HG03159 (cell line): ENCODE results near the gene STAP1.
A peak's percentile ranks its signal among the peaks of the same experiment; 100 is the strongest.

Source experiments
- ATAC-seq: cut with Tn5 transposase; IDR thresholded peaks from one replicate; pipeline ENCODE4 v1.9.1; 2021; ENCODE audit warnings: mild to moderate bottlenecking, moderate library complexity; ENCODE audit not compliant: unreplicated experiment

STAP1 gene

GRCh38 chr4:67554096-67554495 is 4.4 kb upstream of the STAP1 start:
- ATAC-seq, result no peak

GRCh38 chr4:67555447-67555846 is 3.1 kb upstream of the STAP1 start:
- no peak for ATAC-seq

- ATAC-seq, result no peak
These were observed 2.1 kb upstream of the STAP1 start for GRCh38 chr4:67556436-67556835.

- no peak for ATAC-seq
These were observed 6.8 kb downstream of the STAP1 start for GRCh38 chr4:67565284-67565683.

GRCh38 chr4:67566335-67566734 is 7.8 kb downstream of the STAP1 start:
- ATAC-seq, result no peak

- ATAC-seq, result no peak
These were observed 10.3 kb downstream of the STAP1 start for GRCh38 chr4:67568820-67569219.

- ATAC-seq, result no peak
These were observed 12.0 kb downstream of the STAP1 start for GRCh38 chr4:67570537-67570936.

GRCh38 chr4:67571975-67572374 is 13.4 kb downstream of the STAP1 start:
- no peak for ATAC-seq

GRCh38 chr4:67573193-67573592 is 14.7 kb downstream of the STAP1 start:
- ATAC-seq, result no peak

GRCh38 chr4:67575232-67576058 is 16.9 kb downstream of the STAP1 start:
- ATAC-seq, result peak; percentile 94

- ATAC-seq, result no peak
These were observed 17.5 kb downstream of the STAP1 start for GRCh38 chr4:67576059-67576466.

GRCh38 chr4:67576538-67576937 is 18.0 kb downstream of the STAP1 start:
- ATAC-seq, result no peak

GRCh38 chr4:67580577-67580976 is 22.1 kb downstream of the STAP1 start:
- ATAC-seq, result peak; percentile 32

GRCh38 chr4:67581208-67581857 is 22.8 kb downstream of the STAP1 start:
- ATAC-seq, result peak; percentile 55

- no peak for ATAC-seq
These were observed 23.4 kb downstream of the STAP1 start for GRCh38 chr4:67581913-67582312.

- no peak for ATAC-seq
These were observed 26.0 kb downstream of the STAP1 start for GRCh38 chr4:67584496-67584895.

GRCh38 chr4:67587156-67587555 is 28.6 kb downstream of the STAP1 start:
- ATAC-seq, result no peak

GRCh38 chr4:67593741-67594175 is 35.2 kb downstream of the STAP1 start:
- no peak for ATAC-seq

- no peak for ATAC-seq
These were observed 44.9 kb downstream of the STAP1 start for GRCh38 chr4:67603310-67604028.

GRCh38 chr4:67604029-67604381 is 45.5 kb downstream of the STAP1 start:
- ATAC-seq, result no peak

GRCh38 chr4:67604749-67605148 is 46.2 kb downstream of the STAP1 start:
- ATAC-seq, result no peak

GRCh38 chr4:67608027-67608426 is 49.5 kb downstream of the STAP1 start:
- ATAC-seq, result no peak
